Panc1 (cell line): ENCODE results near the gene MYO18B. TPM values are rescaled to one million over a fixed set of nuclear protein-coding genes. Genes with fewer than 3 reads are reported as not detected.

ENCODE experiments used
- ATAC-seq: fragments of 200-7000 bp; cut with Tn5 transposase; 2 replicates; pipeline ENCODE4 v1.9.1; 2020; ENCODE audit warnings: mild to moderate bottlenecking, moderate library complexity
- BruUV-seq: library from RNA; stranded (reverse); fragments of 400-500 nt; replicated peaks from 2 replicates; lab custom pipeline; 2021; lab: Mats Ljungman, UMichigan
- CTCF ChIA-PET: fragments of 300-600 bp; sonication (Branson Sonifier 250); formaldehyde crosslinking; loops from one replicate; lab custom pipeline; 2022; ENCODE audit warnings: antibody characterized with exemption; lab: Charles Lee
- POLR2A ChIA-PET: fragments of 300-600 bp; sonication (Branson Sonifier 250); formaldehyde crosslinking; loops from one replicate; lab custom pipeline; 2022; ENCODE audit warnings: antibody characterized with exemption; lab: Charles Lee
- DNase-seq: peaks from one replicate; pipeline ENCODE4 v3.0.0-alpha.2; 2010; ENCODE audit warnings: low read depth, low spot score
- H3K27ac ChIP-seq: 2 replicates; pipeline ENCODE4 v1.5.1; 2011; ENCODE audit warnings: mild to moderate bottlenecking, low read length, inconsistent platforms
- H3K27me3 ChIP-seq: fragments of 200-500 bp; sonication (Bioruptor generic); 2 replicates; pipeline ENCODE4 v1.6.0; 2014; ENCODE audit warnings: low read length, inconsistent platforms; ENCODE audit not compliant: control insufficient read depth, insufficient read depth
- H3K36me3 ChIP-seq: fragments of 200-500 bp; sonication (Bioruptor generic); 2 replicates; pipeline ENCODE4 v1.5.1; 2014; ENCODE audit warnings: inconsistent platforms, mild to moderate bottlenecking, low read length, moderate library complexity; ENCODE audit not compliant: control insufficient read depth, insufficient read depth
- H3K4me1 ChIP-seq: 2 replicates; pipeline ENCODE4 v1.5.1; 2011; ENCODE audit warnings: inconsistent platforms, mild to moderate bottlenecking, low read length, moderate library complexity; ENCODE audit not compliant: control insufficient read depth, insufficient read depth
- H3K4me3 ChIP-seq, 2 experiments: 2 replicates each; pipeline ENCODE4 v1.5.1; 2011 to 2012; ENCODE audit warnings: low read depth in 2 of 2, low read length in 2 of 2, mild to moderate bottlenecking in 2 of 2, inconsistent platforms in 1 of 2, moderate library complexity in 1 of 2
- H3K9me3 ChIP-seq: fragments of 200-500 bp; sonication (Bioruptor generic); 2 replicates; pipeline ENCODE4 v1.5.1; 2014; ENCODE audit warnings: low read depth, mild to moderate bottlenecking, inconsistent platforms, low read length, moderate library complexity; ENCODE audit not compliant: control insufficient read depth, insufficient read depth
- CTCF ChIP-seq: fragments of 450-650 bp; IDR thresholded peaks from 2 replicates; pipeline ENCODE4 v1.5.1; 2017; ENCODE audit warnings: mild to moderate bottlenecking
- POLR2AphosphoS5 ChIP-seq: IDR thresholded peaks from 2 replicates; pipeline ENCODE4 v1.6.1; 2012; ENCODE audit warnings: mild to moderate bottlenecking, low read depth, low read length, moderate library complexity
- REST ChIP-seq, 2 experiments: IDR thresholded peaks; 2 replicates each; pipeline ENCODE4 v1.6.1; 2011 to 2012; ENCODE audit warnings: low read depth in 2 of 2, control low read depth in 1 of 2, low read length in 1 of 2, mild to moderate bottlenecking in 1 of 2, moderate library complexity in 1 of 2; ENCODE audit not compliant: insufficient read depth in 1 of 2
- SIN3A ChIP-seq: IDR thresholded peaks from 2 replicates; pipeline ENCODE4 v1.6.1; 2012; ENCODE audit warnings: low read depth, mild to moderate bottlenecking, low read length, moderate library complexity, borderline replicate concordance; ENCODE audit not compliant: insufficient read depth
- TCF7L2 ChIP-seq: IDR thresholded peaks from 2 replicates; pipeline ENCODE4 v1.6.1; 2011; ENCODE audit warnings: mild to moderate bottlenecking, low read depth, low read length, inconsistent platforms
- in situ Hi-C: cut with HindIII; loops from 2 replicates; pipeline ENCODE4 v1.10.0; 2016; ENCODE audit warnings: low sequenced_read_pairs, low pct_unique_long_range_greater_than_20kb
- intact Hi-C: fragments of 100-400 bp; cut with micrococcal nuclease; formaldehyde crosslinking; loops from one replicate; pipeline ENCODE4 v1.10.0; 2022; ENCODE audit not compliant: unreplicated experiment
- total RNA-seq: library from RNA; stranded (reverse); gene quantifications from one replicate; pipeline ENCODE4 v1.2.1, GENCODE V29; 2021; ENCODE audit not compliant: unreplicated experiment

MYO18B gene
- total RNA-seq, 1 experiment from 2014 or later, result not detected

- DNase-seq, result no peak
- ATAC-seq, result no peak
- BruUV-seq, result no TSS peak
- Histone ChIP-seq H3K27ac (no peak overlapping the region), H3K4me1 (no peaks in the 10 kb centered on the region), H3K36me3 (no peaks in the 10 kb centered on the region), H3K9me3 (no peaks in the 10 kb centered on the region), H3K27me3 (no peaks in the 10 kb centered on the region), H3K4me3 (no peak overlapping the region)
- TF ChIP-seq POLR2AphosphoS5 (no peak), SIN3A (no peak), CTCF (no peak), TCF7L2 (no peak), REST (IDR thresholded peaks at IDR 0.05; ENCODE audit: insufficient read depth in 1 of 2, low read depth in 2 of 2, low read length in 1 of 2) (no peak)
- intact Hi-C loops, result no loop called here
- ChIA-PET POLR2A (no interaction called here), CTCF (no interaction called here)
- in situ Hi-C loops, result no loop called here
These were observed 81.3 kb downstream of the MYO18B start for GRCh38 chr22:25823276-25823675.

GRCh38 chr22:25824828-25825423, 82.9 kb downstream of the MYO18B start:
- in situ Hi-C loops (no loop called here), intact Hi-C loops (no loop called here)
- ATAC-seq (no peak), DNase-seq (no peak)
- no peak overlapping the region for H3K27ac ChIP-seq
- no peaks in the 10 kb centered on the region for H3K4me1 ChIP-seq
- H3K9me3 ChIP-seq, result no peaks in the 10 kb centered on the region
- H3K36me3 ChIP-seq, result no peaks in the 10 kb centered on the region
- BruUV-seq, result no TSS peak
- ChIA-PET CTCF (no interaction called here), POLR2A (no interaction called here)
- TF ChIP-seq POLR2AphosphoS5 (no peak), CTCF (no peak), TCF7L2 (no peak), SIN3A (no peak), REST (IDR thresholded peaks at IDR 0.05; ENCODE audit: insufficient read depth in 1 of 2, low read depth in 2 of 2, low read length in 1 of 2) (no peak)
- no peaks in the 10 kb centered on the region for H3K27me3 ChIP-seq
- H3K4me3 ChIP-seq, result no peak overlapping the region
